Dermis blood vessel endothelial cell (primary cell): ENCODE measurements around the gene KIRREL2. TPM values are rescaled to one million over a fixed set of nuclear protein-coding genes. Genes with fewer than 3 reads are reported as not detected.

Experiments used
- total RNA-seq: library from RNA; depleted of rRNA; stranded (reverse); fragments of >200 nt; gene quantifications from 2 replicates; pipeline ENCODE4 v1.2.3, GENCODE V29; 2014

Gene KIRREL2
- total RNA-seq, 1 donor from 2014 or later: not detected

Other genes with a start within 250 kb of the KIRREL2 start
- 4.8 and 11.1 TPM in 2 replicates for gene HAUS5, start 244.2 kb upstream of the KIRREL2 start, total RNA-seq
- gene RBM42, start 227.9 kb upstream of the KIRREL2 start, total RNA-seq: 45.4 and 47.6 TPM in 2 replicates
- gene ETV2, start 215.2 kb upstream of the KIRREL2 start, total RNA-seq: 0.09 and 0.17 TPM in 2 replicates
- gene COX6B1, start 208.6 kb upstream of the KIRREL2 start, total RNA-seq: 236 and 493 TPM in 2 replicates
- gene UPK1A, start 190.4 kb upstream of the KIRREL2 start, total RNA-seq: 0.09 TPM in 1 of 2 replicates, not detected in the other
- not detected in 2 replicates for gene ZBTB32, start 152.4 kb upstream of the KIRREL2 start, total RNA-seq
- gene KMT2B, start 138.9 kb upstream of the KIRREL2 start, total RNA-seq: 7.3 and 15.4 TPM in 2 replicates
- 1.9 and 2.2 TPM in 2 replicates for gene IGFLR1, start 114.5 kb upstream of the KIRREL2 start, total RNA-seq
- gene U2AF1L4, start 111.5 kb upstream of the KIRREL2 start, total RNA-seq: 2.9 and 7.8 TPM in 2 replicates
- gene PSENEN, start 111.3 kb upstream of the KIRREL2 start, total RNA-seq: 15.1 and 16.1 TPM in 2 replicates
- 4.7 and 8.2 TPM in 2 replicates for gene LIN37, start 108.3 kb upstream of the KIRREL2 start, total RNA-seq
- gene HSPB6, start 99.9 kb upstream of the KIRREL2 start, total RNA-seq: 0.17 and 1.2 TPM in 2 replicates
- gene PROSER3, start 98.7 kb upstream of the KIRREL2 start, total RNA-seq: 3.3 and 3.7 TPM in 2 replicates
- 4.7 and 4.8 TPM in 2 replicates for gene ARHGAP33, start 81.3 kb upstream of the KIRREL2 start, total RNA-seq
- not detected in 2 replicates for gene PRODH2, start 44.1 kb upstream of the KIRREL2 start, total RNA-seq
- not detected in 2 replicates for gene NPHS1, start 4.4 kb upstream of the KIRREL2 start, total RNA-seq
- 1.9 and 2.5 TPM in 2 replicates for gene APLP1, start 11.7 kb downstream of the KIRREL2 start, total RNA-seq
- 2.7 and 3.2 TPM in 2 replicates for gene NFKBID, start 43.6 kb downstream of the KIRREL2 start, total RNA-seq
- gene HCST, start 45.6 kb downstream of the KIRREL2 start, total RNA-seq: 0.19 TPM in 1 of 2 replicates, not detected in the other
- not detected in 2 replicates for gene TYROBP, start 51.4 kb downstream of the KIRREL2 start, total RNA-seq
- 3.6 and 3.7 TPM in 2 replicates for gene LRFN3, start 79.5 kb downstream of the KIRREL2 start, total RNA-seq
- gene SDHAF1, start 138.3 kb downstream of the KIRREL2 start, total RNA-seq: 10.1 and 19.6 TPM in 2 replicates
- gene SYNE4, start 151.9 kb downstream of the KIRREL2 start, total RNA-seq: 0.17 TPM in 1 of 2 replicates, not detected in the other
- gene ALKBH6, start 157.3 kb downstream of the KIRREL2 start, total RNA-seq: 12.3 and 15.3 TPM in 2 replicates
- 6.7 and 7.8 TPM in 2 replicates for gene CLIP3, start 176.0 kb downstream of the KIRREL2 start, total RNA-seq
- 1.6 and 2.6 TPM in 2 replicates for gene THAP8, start 197.4 kb downstream of the KIRREL2 start, total RNA-seq
- 2.2 and 8.0 TPM in 2 replicates for gene WDR62, start 198.0 kb downstream of the KIRREL2 start, total RNA-seq